ENCODE measurements around the gene SEPHS2.
"Not testable (repeated sequence)": the region's sequence is repeated elsewhere in the genome, so short reads cannot be mapped to it uniquely, and the experiment has no call there.

The SEPHS2 gene

GRCh38 chr16:30397056-30397455 is 48.6 kb downstream of the SEPHS2 start:
- DNase-seq, result no peak

- DNase-seq, result not testable (repeated sequence)
These were observed 49.0 kb downstream of the SEPHS2 start for GRCh38 chr16:30396627-30397026.

- peak; percentile 27 for DNase-seq
These were observed 49.6 kb downstream of the SEPHS2 start for GRCh38 chr16:30395992-30396585.

GRCh38 chr16:30395155-30395991 is 50.3 kb downstream of the SEPHS2 start, which contains the start of gene ZNF48:
Gene ZNF48 (plus strand): TSS chr16:30395420. CDS start chr16:30395795, 375 bp downstream.
- DNase-seq, result peak; percentile 40

GRCh38 chr16:30394592-30395154 is 51.0 kb downstream of the SEPHS2 start:
- no peak for DNase-seq

All from NCI-H2029 treated with DMSO at 0.1 percent for 48 hours (cell line).